AG09309 (cell line): ENCODE measurements around the gene PCED1B.
"Not testable (repeated sequence)": the region's sequence is repeated elsewhere in the genome, so short reads cannot be mapped to it uniquely, and the experiment has no call there.

Source experiments
- DNase-seq: peaks from one replicate; pipeline ENCODE4 v3.0.0-alpha.2; 2010; ENCODE audit warnings: low read depth
- H3K4me3 ChIP-seq: 2 replicates; pipeline ENCODE4 v1.5.1; 2011; ENCODE audit warnings: mild to moderate bottlenecking, low read depth, low read length, moderate library complexity; ENCODE audit not compliant: control insufficient read depth
- TF ChIP-seq, protein P1 (sequence below): IDR thresholded peaks from 2 replicates; pipeline ENCODE4 v1.5.1; 2011; ENCODE audit warnings: mild to moderate bottlenecking, low read depth, low read length, inconsistent platforms; ENCODE audit not compliant: insufficient read depth, control insufficient read depth; ENCODE audit errors: missing control alignments

The PCED1B gene

DNA sequence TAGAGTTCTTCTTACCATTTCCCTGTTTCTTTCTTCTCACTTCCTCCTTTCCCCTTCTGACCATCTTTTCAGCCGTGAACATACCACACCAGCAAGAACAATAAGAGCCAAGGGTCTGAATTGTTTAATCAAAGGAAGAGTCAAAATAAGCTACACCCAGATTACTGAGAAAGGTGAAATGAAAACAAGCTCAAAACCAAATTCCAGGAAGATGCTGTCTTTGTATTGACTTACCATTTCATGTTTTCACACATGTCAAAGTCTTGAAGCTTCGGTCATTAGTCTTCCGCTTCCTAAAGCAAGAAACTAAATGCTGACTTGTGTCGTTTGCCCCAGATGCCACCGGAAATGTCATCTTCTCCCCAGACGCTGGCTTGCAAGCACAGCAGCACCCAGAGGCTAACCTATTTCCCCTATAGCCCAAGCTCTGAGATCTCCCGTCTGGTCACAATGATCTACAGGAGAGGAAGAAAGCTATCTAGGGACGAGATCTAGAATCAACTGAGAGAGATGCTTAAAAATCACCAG lies 136.8 kb downstream of the PCED1B start:
- DNase-seq = no peak
- no peak overlapping the region for H3K4me3 ChIP-seq

DNA sequence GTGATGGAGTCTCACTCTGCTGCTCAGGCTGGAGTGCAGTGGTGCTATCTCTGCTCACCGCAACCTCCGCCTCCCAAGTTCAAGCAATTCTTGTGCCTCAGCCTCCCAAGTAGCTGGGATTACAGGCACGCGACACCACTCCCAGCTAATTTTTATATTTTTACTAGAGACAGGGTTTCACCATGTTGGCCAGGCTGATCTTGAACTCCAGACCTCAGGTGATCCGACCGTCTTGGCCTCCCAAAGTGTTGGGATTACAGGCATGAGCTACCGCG lies 138.1 kb downstream of the PCED1B start:
- DNase-seq, H3K4me3 ChIP-seq: not testable (repeated sequence)

More for the DNA sequence above, 136.8 kb downstream of the PCED1B start:
- TF ChIP-seq, protein P1, sequence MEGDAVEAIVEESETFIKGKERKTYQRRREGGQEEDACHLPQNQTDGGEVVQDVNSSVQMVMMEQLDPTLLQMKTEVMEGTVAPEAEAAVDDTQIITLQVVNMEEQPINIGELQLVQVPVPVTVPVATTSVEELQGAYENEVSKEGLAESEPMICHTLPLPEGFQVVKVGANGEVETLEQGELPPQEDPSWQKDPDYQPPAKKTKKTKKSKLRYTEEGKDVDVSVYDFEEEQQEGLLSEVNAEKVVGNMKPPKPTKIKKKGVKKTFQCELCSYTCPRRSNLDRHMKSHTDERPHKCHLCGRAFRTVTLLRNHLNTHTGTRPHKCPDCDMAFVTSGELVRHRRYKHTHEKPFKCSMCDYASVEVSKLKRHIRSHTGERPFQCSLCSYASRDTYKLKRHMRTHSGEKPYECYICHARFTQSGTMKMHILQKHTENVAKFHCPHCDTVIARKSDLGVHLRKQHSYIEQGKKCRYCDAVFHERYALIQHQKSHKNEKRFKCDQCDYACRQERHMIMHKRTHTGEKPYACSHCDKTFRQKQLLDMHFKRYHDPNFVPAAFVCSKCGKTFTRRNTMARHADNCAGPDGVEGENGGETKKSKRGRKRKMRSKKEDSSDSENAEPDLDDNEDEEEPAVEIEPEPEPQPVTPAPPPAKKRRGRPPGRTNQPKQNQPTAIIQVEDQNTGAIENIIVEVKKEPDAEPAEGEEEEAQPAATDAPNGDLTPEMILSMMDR = no peak

DNA sequence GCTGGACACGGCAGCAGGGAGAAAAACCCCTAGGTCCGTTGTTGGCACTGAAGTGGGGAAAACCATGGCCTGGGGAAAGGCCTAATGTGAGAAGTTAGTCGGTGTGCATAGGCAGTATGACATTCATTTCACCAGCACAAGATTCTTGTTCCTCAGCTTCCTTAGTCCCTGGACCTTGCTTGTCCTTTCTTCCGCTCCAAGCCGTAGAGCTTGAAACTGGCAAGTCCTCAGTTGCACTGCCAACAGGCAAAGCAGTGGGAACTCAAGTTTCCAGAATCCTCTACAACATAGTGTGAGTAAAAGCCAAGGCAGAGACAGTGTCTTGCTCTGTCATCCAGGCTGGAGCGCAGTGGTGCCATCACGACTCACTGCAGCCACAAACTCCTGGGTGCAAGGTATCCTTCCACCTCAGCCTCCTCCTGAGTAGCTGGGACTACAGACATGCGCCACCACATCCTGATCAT lies 138.8 kb downstream of the PCED1B start:
- TF ChIP-seq, protein P1 = no peak
- H3K4me3 ChIP-seq = no peak overlapping the region
- DNase-seq = no peak

DNA sequence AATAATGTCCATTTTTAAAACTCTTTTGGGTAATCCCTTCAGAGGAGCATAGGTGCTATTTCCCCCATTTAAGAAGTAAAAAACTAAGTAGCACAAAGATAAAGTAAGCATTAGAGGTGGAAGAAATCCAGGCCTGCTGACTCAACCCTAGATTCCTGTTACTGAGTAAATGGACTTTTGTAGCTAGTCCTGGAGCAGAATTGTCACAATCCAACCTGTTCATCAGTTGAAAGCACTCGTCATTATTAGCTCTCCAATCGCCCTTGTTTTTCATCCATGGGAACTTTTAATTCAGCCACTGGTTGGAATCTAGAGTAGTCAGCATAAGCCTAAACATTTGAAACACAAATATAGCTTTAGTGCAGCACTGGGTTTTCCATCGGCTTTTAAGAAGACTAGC lies 139.8 kb downstream of the PCED1B start:
- DNase-seq = no peak
- TF ChIP-seq, protein P1 = no peak
- no peak overlapping the region for H3K4me3 ChIP-seq

DNA sequence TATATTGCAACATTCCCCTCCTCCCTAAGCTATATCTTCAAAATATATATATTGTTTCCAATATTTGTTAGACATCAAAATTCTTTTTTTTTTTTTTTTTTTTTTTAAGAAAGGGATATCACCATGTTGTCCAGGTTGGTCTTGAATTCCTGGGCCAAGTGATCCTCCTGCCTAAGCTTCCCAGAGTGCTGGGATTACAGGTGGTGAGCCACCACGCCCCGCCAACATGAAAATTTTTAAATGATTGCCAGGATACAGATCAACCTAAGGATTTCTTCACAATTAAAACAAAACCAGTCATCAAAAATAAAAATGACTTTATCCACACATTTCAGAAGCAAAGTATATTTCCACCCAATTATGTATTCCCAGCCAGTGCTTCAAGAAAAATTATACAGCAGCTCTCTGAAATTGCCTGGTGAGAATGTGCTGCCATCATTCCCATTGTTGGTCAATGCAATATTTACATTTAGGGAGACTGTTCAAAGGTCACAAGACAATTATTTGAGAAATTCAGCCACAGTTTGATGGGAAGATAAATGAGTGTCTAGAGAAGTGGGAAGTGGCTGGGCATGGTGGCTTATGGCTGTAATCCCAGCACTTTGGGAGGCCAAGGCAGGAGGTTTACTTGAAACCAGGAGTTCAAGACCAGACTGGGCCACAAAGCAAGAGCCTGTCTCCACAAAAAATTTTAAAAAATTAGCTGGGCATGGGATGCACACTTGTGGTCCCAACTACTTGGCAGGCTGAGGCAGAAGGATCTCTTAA lies 142.0 kb downstream of the PCED1B start:
- TF ChIP-seq, protein P1 = no peak
- no peak overlapping the region for H3K4me3 ChIP-seq
- no peak for DNase-seq

DNA sequence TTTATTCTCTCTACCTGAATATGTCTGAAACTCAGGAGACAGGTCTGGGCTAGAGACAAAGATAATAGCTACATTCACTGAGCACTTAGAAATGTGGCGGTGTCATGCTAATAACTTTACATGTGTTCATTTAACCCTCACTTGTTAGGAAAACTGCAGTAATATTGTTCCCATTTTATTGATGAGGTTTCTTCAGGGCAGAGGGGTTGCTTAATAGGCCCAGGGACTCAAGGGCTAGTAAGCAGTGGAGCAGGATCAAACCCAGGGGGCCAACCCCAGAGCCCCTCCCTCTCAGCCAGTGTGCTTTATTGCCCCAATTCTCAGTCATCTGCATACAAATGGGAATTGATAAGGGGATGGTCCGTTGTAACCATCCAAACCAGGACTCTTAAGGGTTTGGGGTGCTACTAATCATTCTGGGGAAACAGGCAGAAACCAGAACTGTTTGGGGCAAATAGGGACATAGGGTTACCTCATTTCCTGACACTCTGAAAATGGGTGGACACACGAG lies 143.2 kb downstream of the PCED1B start:
- H3K4me3 ChIP-seq = no peak overlapping the region
- no peak for DNase-seq
- TF ChIP-seq, protein P1 = no peak

DNA sequence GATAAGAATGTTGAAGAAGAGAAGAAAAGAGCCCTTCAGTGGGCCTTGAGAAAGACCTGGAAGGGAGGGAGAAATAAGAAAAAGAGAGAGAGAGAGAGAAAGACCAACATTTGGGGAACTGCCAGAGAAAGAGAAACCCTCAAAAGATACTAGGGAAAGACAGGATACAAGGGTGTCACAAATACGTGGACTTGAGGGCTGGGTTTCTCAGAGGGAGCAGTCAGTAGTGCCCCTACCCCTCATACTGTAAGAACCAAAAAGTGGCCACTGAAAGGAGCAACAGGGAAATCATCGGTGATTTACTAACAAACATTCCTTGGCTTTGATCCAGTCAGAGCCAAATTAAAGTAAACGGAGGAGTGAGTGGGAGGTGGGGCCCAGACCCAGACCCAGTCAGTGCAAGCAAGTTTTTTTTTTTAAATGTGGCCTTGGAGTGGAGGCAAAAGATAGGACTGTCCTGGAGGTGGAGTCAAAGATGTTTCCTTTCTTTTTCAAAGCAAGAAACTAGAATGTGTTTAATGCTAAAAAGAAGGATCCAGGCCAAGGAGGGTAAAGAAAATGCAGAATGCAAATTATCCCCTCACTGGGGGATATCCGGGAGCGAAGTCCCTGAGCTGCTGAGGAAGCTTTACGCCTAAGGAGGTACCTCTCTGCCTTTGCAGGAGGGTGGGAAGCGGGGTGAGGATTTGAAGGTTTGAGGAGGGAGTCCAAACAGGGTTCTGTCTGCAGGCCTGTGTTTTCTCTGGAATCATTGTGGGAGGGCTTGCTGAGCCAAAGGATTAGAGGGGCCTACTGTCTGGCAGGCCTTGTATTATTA lies 143.8 kb downstream of the PCED1B start:
- TF ChIP-seq, protein P1 = no peak
- DNase-seq = no peak
- no peak overlapping the region for H3K4me3 ChIP-seq
